Upper lobe of left lung (tissue), 6 donors: ENCODE measurements around the gene HS3ST1. TPM values are rescaled to one million over a fixed set of nuclear protein-coding genes. Genes with fewer than 3 reads are reported as not detected.

Source experiments
- ATAC-seq, 2 donors: fragments of 200-7000 bp; cut with Tn5 transposase; one replicate each; pipeline ENCODE4 v1.9.1; 2022; ENCODE audit warnings: mild to moderate bottlenecking in 2 of 2, moderate library complexity in 2 of 2; ENCODE audit not compliant: low FRiP score in 2 of 2
- DNase-seq, 2 donors: peaks; one replicate each; pipeline ENCODE4 v3.0.0-alpha.2; 2019 to 2020
- H3K27ac ChIP-seq, 4 donors: fragments of 200-600 bp; sonication (generic); one replicate each; pipeline ENCODE4 v1.5.1; 2016 to 2019
- H3K27me3 ChIP-seq, 4 donors: fragments of 200-600 bp; sonication (generic); one replicate each; pipeline ENCODE4 v1.5.1; 2017 to 2019
- H3K36me3 ChIP-seq, 4 donors: fragments of 200-600 bp; sonication (generic); one replicate each; pipeline ENCODE4 v1.5.1; 2016 to 2019
- H3K4me1 ChIP-seq, 4 donors: fragments of 200-600 bp; sonication (generic); one replicate each; pipeline ENCODE4 v1.5.1; 2018 to 2019
- H3K4me3 ChIP-seq, 4 donors: fragments of 200-600 bp; sonication (generic); one replicate each; pipeline ENCODE4 v1.5.1; 2017 to 2019; ENCODE audit warnings: mild to moderate bottlenecking in 2 of 4, moderate library complexity in 1 of 4
- H3K9me3 ChIP-seq, 4 donors: fragments of 200-600 bp; sonication (generic); one replicate each; pipeline ENCODE4 v1.5.1; 2018 to 2019
- CTCF ChIP-seq, 6 experiments: fragments of 450-650 bp in 4 of 6; fragments of 200-600 bp in 2 of 6; sonication (generic) in 2 of 6; IDR thresholded peaks; one replicate each; pipeline ENCODE4 v1.5.1; 2016 to 2019; ENCODE audit warnings: antibody characterized with exemption in 6 of 6
- EP300 ChIP-seq, 4 donors: sonication (generic); formaldehyde crosslinking; IDR thresholded peaks; one replicate each; pipeline ENCODE4 v1.5.1; 2017; ENCODE audit warnings: antibody characterized with exemption in 4 of 4, control low read depth in 2 of 4
- POLR2A ChIP-seq, 4 donors: fragments of 450-650 bp; IDR thresholded peaks; one replicate each; pipeline ENCODE4 v1.5.1; 2016 to 2017; ENCODE audit warnings: antibody characterized with exemption in 4 of 4, mild to moderate bottlenecking in 2 of 4
- POLR2AphosphoS5 ChIP-seq, 2 donors: sonication (generic); formaldehyde crosslinking; IDR thresholded peaks; one replicate each; pipeline ENCODE4 v1.5.1; 2017; ENCODE audit warnings: antibody characterized with exemption in 2 of 2
- WGBS, 2 donors: methylation state at CpG; one replicate each; pipeline ENCODE4 v1.1.5; 2017 to 2018; 5-methylcytosine and 5-hydroxymethylcytosine counted together
- total RNA-seq, 6 donors: library from RNA; depleted of rRNA in 4 of 6; stranded (reverse); fragments of >200 nt in 4 of 6; gene quantifications; one replicate each; pipeline versions ENCODE4 v1.1.0 to v1.2.1, GENCODE V29; 2016 to 2021
- donor health status: DM: no; HTN: no; CAD: no; lungs with moderate emphysema.
- donor health status: DM: no; HTN: yes; CAD: no; lungs with severe emphysema.

The HS3ST1 gene
- total RNA-seq, 6 donors from 2014 or later, result 3.4 to 13.8 (median 7.2) TPM

GRCh38 chr4:11424856-11425255, 3.8 kb downstream of the HS3ST1 start:
- no peak for DNase-seq
- no peaks in the 10 kb centered on the region for H3K9me3 ChIP-seq
- 86 to 89% methylated on average over 5 of the region's 5 CpGs for WGBS, 2 donors
- TF ChIP-seq CTCF (IDR thresholded peaks at IDR 0.05), result no peak
- TF ChIP-seq POLR2AphosphoS5 (IDR thresholded peaks at IDR 0.05), result no peak
- no peak for TF ChIP-seq POLR2A (IDR thresholded peaks at IDR 0.05)
- H3K36me3 ChIP-seq, result no peaks in the 10 kb centered on the region
- H3K27ac ChIP-seq, result no peak overlapping the region
- ATAC-seq, result no peak
- no peak overlapping the region for H3K4me3 ChIP-seq
- H3K4me1 ChIP-seq, result peaks cover 0 to 25% (median 24%) of the 10 kb centered on the region in 4 donors
- peaks cover 0 to 7% (median 2%) of the 10 kb centered on the region in 4 donors for H3K27me3 ChIP-seq

- TF ChIP-seq POLR2A (IDR thresholded peaks at IDR 0.05) (no peak), CTCF (IDR thresholded peaks at IDR 0.05) (peak in 3 of 6 experiments; percentile 6 to 10 (median 10)), POLR2AphosphoS5 (IDR thresholded peaks at IDR 0.05) (no peak), EP300 (IDR thresholded peaks at IDR 0.05) (no peak)
- 65 to 69% methylated on average over 4 of the region's 4 CpGs for WGBS, 2 donors
- no peaks in the 10 kb centered on the region for H3K36me3 ChIP-seq
- H3K9me3 ChIP-seq, result no peaks in the 10 kb centered on the region
- ATAC-seq, result no peak
- no peak for DNase-seq
- H3K27me3 ChIP-seq, result peaks cover 0 to 7% (median 2%) of the 10 kb centered on the region in 4 donors
- peaks cover 0 to 20% (median 17%) of the 10 kb centered on the region in 4 donors for H3K4me1 ChIP-seq
- no peak overlapping the region for H3K4me3 ChIP-seq
- peak overlapping the region in 1 of 4 donors; percentile 21 for H3K27ac ChIP-seq
Observed at GRCh38 chr4:11424000-11424399, 4.7 kb downstream of the HS3ST1 start.

- DNase-seq (no peak), ATAC-seq (no peak)
- Histone ChIP-seq H3K27me3 (peaks cover 0 to 7% (median 2%) of the 10 kb centered on the region in 4 donors), H3K9me3 (no peaks in the 10 kb centered on the region), H3K27ac (peak overlapping the region in 1 of 4 donors; percentile 21), H3K36me3 (no peaks in the 10 kb centered on the region), H3K4me1 (peaks cover 0 to 15% (median 12%) of the 10 kb centered on the region in 4 donors), H3K4me3 (no peak overlapping the region)
- TF ChIP-seq POLR2A (IDR thresholded peaks at IDR 0.05), result no peak
- TF ChIP-seq POLR2AphosphoS5 (IDR thresholded peaks at IDR 0.05), result peak in 1 of 2 donors; percentile 49
- WGBS, 2 donors, result 59 to 67% methylated on average over 6 of the region's 6 CpGs
Observed at GRCh38 chr4:11423465-11423864, 5.2 kb downstream of the HS3ST1 start.

- no peak for TF ChIP-seq EP300 (IDR thresholded peaks at IDR 0.05)
- TF ChIP-seq POLR2A (IDR thresholded peaks at IDR 0.05), result no peak
- no peak for TF ChIP-seq POLR2AphosphoS5 (IDR thresholded peaks at IDR 0.05)
- TF ChIP-seq CTCF (IDR thresholded peaks at IDR 0.05), result no peak
- H3K27me3 ChIP-seq, result no peaks in the 10 kb centered on the region
- no peak overlapping the region for H3K4me3 ChIP-seq
- ATAC-seq, result no peak
- no peak for DNase-seq
- no peak overlapping the region for H3K27ac ChIP-seq
- H3K36me3 ChIP-seq, result no peaks in the 10 kb centered on the region
- no peaks in the 10 kb centered on the region for H3K4me1 ChIP-seq
- WGBS, 2 donors, result 78 to 87% methylated on average over 3 of the region's 3 CpGs
- H3K9me3 ChIP-seq, result no peaks in the 10 kb centered on the region
Observed at GRCh38 chr4:11421116-11421515, 7.6 kb downstream of the HS3ST1 start.

- H3K4me3 ChIP-seq, result no peak overlapping the region
- no peaks in the 10 kb centered on the region for H3K36me3 ChIP-seq
- H3K9me3 ChIP-seq, result no peaks in the 10 kb centered on the region
- no peaks in the 10 kb centered on the region for H3K4me1 ChIP-seq
- 87 to 92% methylated on average over 8 of the region's 8 CpGs for WGBS, 2 donors
- ATAC-seq (no peak), DNase-seq (no peak)
- H3K27ac ChIP-seq, result no peak overlapping the region
- H3K27me3 ChIP-seq, result no peaks in the 10 kb centered on the region
- TF ChIP-seq POLR2AphosphoS5 (IDR thresholded peaks at IDR 0.05) (no peak), POLR2A (IDR thresholded peaks at IDR 0.05) (no peak), CTCF (IDR thresholded peaks at IDR 0.05) (no peak), EP300 (IDR thresholded peaks at IDR 0.05) (no peak)
Observed at GRCh38 chr4:11420327-11420726, 8.4 kb downstream of the HS3ST1 start.
